Natural killer cell (primary cell): Measurements from ENCODE around the gene CMYA5. TPM values are rescaled to one million over a fixed set of nuclear protein-coding genes. Genes with fewer than 3 reads are reported as not detected.
A peak's percentile ranks its signal among the peaks of the same experiment; 100 is the strongest.

Experiments
- ATAC-seq, 3 donors: fragments of 150-1000 bp in 2 of 3; fragments of 200-7000 bp in 1 of 3; cut with Tn5 transposase; 1 replicate in 1 of 3; 2 replicates in 2 of 3; pipeline ENCODE4 v1.10.0; 2021; ENCODE audit warnings: mild to moderate bottlenecking in 2 of 3, moderate library complexity in 2 of 3
- DNase-seq, 2 donors: peaks; one replicate each; pipeline versions ENCODE4 v3.0.0 to v3.0.0-alpha.2; 2013 to 2021; ENCODE audit warnings: mixed read lengths in 1 of 2
- H3K27ac ChIP-seq: one replicate; pipeline ENCODE4 v1.5.1; 2013; ENCODE audit warnings: mild to moderate bottlenecking, low read length
- H3K27me3 ChIP-seq: one replicate; pipeline ENCODE4 v1.6.1; 2013; ENCODE audit warnings: low read length; ENCODE audit not compliant: control insufficient read depth, insufficient read depth
- H3K36me3 ChIP-seq: one replicate; pipeline ENCODE4 v1.6.1; 2013; ENCODE audit warnings: low read length; ENCODE audit not compliant: control insufficient read depth, insufficient read depth
- H3K4me1 ChIP-seq: one replicate; pipeline ENCODE4 v1.6.1; 2013; ENCODE audit warnings: low read length; ENCODE audit not compliant: control insufficient read depth, insufficient read depth
- H3K4me3 ChIP-seq: one replicate; pipeline ENCODE4 v1.5.1; 2013; ENCODE audit warnings: low read length
- H3K9me3 ChIP-seq: one replicate; pipeline ENCODE4 v1.6.1; 2013; ENCODE audit warnings: low read length; ENCODE audit not compliant: control insufficient read depth, insufficient read depth
- H3K27ac Mint-ChIP-seq, 2 donors: one replicate each; pipeline ENCODE4 v1.8.0; 2022; ENCODE audit warnings: mild to moderate bottlenecking in 2 of 2, mixed read lengths in 2 of 2, moderate library complexity in 1 of 2
- H3K27me3 Mint-ChIP-seq, 2 donors: one replicate each; pipeline ENCODE4 v1.8.0; 2022; ENCODE audit warnings: low read depth in 2 of 2, mixed read lengths in 2 of 2
- H3K36me3 Mint-ChIP-seq: one replicate; pipeline ENCODE4 v1.8.0; 2022; ENCODE audit warnings: mixed read lengths
- H3K4me1 Mint-ChIP-seq, 2 donors: one replicate each; pipeline ENCODE4 v1.8.0; 2022; ENCODE audit warnings: mixed read lengths in 2 of 2
- H3K4me3 Mint-ChIP-seq: one replicate; pipeline ENCODE4 v1.8.0; 2022; ENCODE audit warnings: mild to moderate bottlenecking, moderate library complexity, mixed read lengths
- H3K9me3 Mint-ChIP-seq, 2 donors: one replicate each; pipeline ENCODE4 v1.8.0; 2022; ENCODE audit warnings: mixed read lengths in 2 of 2
- CTCF ChIP-seq: fragments of 200-600 bp; IDR thresholded peaks from one replicate; pipeline ENCODE4 v1.8.0; 2022; ENCODE audit warnings: antibody characterized with exemption
- WGBS: methylation state at CpG from one replicate; pipeline ENCODE4 v1.1.7; 2013; ENCODE audit warnings: missing lambda C conversion rate; ENCODE audit not compliant: insufficient coverage; 5-methylcytosine and 5-hydroxymethylcytosine counted together
- intact Hi-C: fragments of 100-400 bp; cut with micrococcal nuclease; formaldehyde crosslinking; loops from one replicate; pipeline ENCODE4 v1.14.2; 2022
- total RNA-seq, 4 donors: library from RNA; stranded (reverse); fragments of 120-200 nt in 1 of 4; gene quantifications; one replicate each; pipeline versions ENCODE4 v1.2.3 to v1.2.4, GENCODE V29; 2013 to 2022

CMYA5 gene
- total RNA-seq, 3 donors from 2014 or later (not counting 1 experiment from before 2014, with no cell fraction given) = 0.53 to 0.93 (median 0.71) TPM

- H3K36me3 ChIP-seq = no peaks in the 10 kb centered on the region
- DNase-seq = no peak
- H3K36me3 Mint-ChIP-seq = no peaks in the 10 kb centered on the region
- H3K27me3 ChIP-seq = no peaks in the 10 kb centered on the region
- H3K4me1 ChIP-seq = no peaks in the 10 kb centered on the region
- intact Hi-C loops = no loop called here
- H3K4me3 Mint-ChIP-seq = no peak overlapping the region
- no peak for ATAC-seq
- WGBS = 92% methylated on average over 6 of the region's 7 CpGs
- no peak overlapping the region for H3K27ac ChIP-seq
- peaks cover 4 to 11% of the 10 kb centered on the region in 2 donors for H3K27me3 Mint-ChIP-seq
- no peak overlapping the region for H3K27ac Mint-ChIP-seq
- H3K9me3 ChIP-seq = no peaks in the 10 kb centered on the region
- no peak for TF ChIP-seq CTCF
- no peaks in the 10 kb centered on the region for H3K9me3 Mint-ChIP-seq
- H3K4me1 Mint-ChIP-seq = peaks cover 10 to 17% of the 10 kb centered on the region in 2 donors
- H3K4me3 ChIP-seq = no peak overlapping the region
Measured at GRCh38 chr5:79754865-79755555, 65.4 kb downstream of the CMYA5 start.

GRCh38 chr5:79756076-79756475, 66.4 kb downstream of the CMYA5 start:
- 12% methylated on average over 3 of the region's 4 CpGs for WGBS
- Mint-ChIP-seq H3K9me3 (no peaks in the 10 kb centered on the region), H3K4me3 (no peak overlapping the region), H3K36me3 (no peaks in the 10 kb centered on the region), H3K27ac (no peak overlapping the region), H3K27me3 (peaks cover 2 to 11% of the 10 kb centered on the region in 2 donors), H3K4me1 (peaks cover 10 to 20% of the 10 kb centered on the region in 2 donors)
- no peaks in the 10 kb centered on the region for H3K27me3 ChIP-seq
- ATAC-seq = no peak
- H3K4me1 ChIP-seq = no peaks in the 10 kb centered on the region
- H3K36me3 ChIP-seq = no peaks in the 10 kb centered on the region
- DNase-seq = no peak
- H3K9me3 ChIP-seq = no peaks in the 10 kb centered on the region
- intact Hi-C loops = no loop called here
- no peak overlapping the region for H3K27ac ChIP-seq
- H3K4me3 ChIP-seq = no peak overlapping the region
- TF ChIP-seq CTCF = no peak

GRCh38 chr5:79759436-79759835, 69.8 kb downstream of the CMYA5 start:
- TF ChIP-seq CTCF = no peak
- Mint-ChIP-seq H3K27ac (no peak overlapping the region), H3K36me3 (no peaks in the 10 kb centered on the region), H3K27me3 (no peaks in the 10 kb centered on the region), H3K9me3 (no peaks in the 10 kb centered on the region), H3K4me1 (peaks cover 10 to 20% of the 10 kb centered on the region in 2 donors), H3K4me3 (no peak overlapping the region)
- Histone ChIP-seq H3K4me1 (no peaks in the 10 kb centered on the region), H3K36me3 (no peaks in the 10 kb centered on the region), H3K27ac (no peak overlapping the region), H3K4me3 (no peak overlapping the region), H3K9me3 (no peaks in the 10 kb centered on the region), H3K27me3 (no peaks in the 10 kb centered on the region)
- 67% methylated on average over 1 of the region's 2 CpGs for whole genome bisulfite sequencing
- no peak for DNase-seq
- intact Hi-C loops = no loop called here
- peak in 1 of 3 donors; percentile 30 for ATAC-seq

- Mint-ChIP-seq H3K36me3 (no peaks in the 10 kb centered on the region), H3K27me3 (no peaks in the 10 kb centered on the region), H3K4me1 (peaks cover 10 to 20% of the 10 kb centered on the region in 2 donors), H3K9me3 (no peaks in the 10 kb centered on the region), H3K27ac (no peak overlapping the region), H3K4me3 (no peak overlapping the region)
- no peaks in the 10 kb centered on the region for H3K36me3 ChIP-seq
- H3K9me3 ChIP-seq = no peaks in the 10 kb centered on the region
- H3K27me3 ChIP-seq = no peaks in the 10 kb centered on the region
- no peak for DNase-seq
- H3K4me1 ChIP-seq = no peaks in the 10 kb centered on the region
- intact Hi-C loops = no loop called here
- no peak overlapping the region for H3K27ac ChIP-seq
- no peak for ATAC-seq
- TF ChIP-seq CTCF = no peak
- no peak overlapping the region for H3K4me3 ChIP-seq
- 100% methylated on average over 1 of the region's 1 CpG for WGBS
Measured at GRCh38 chr5:79759848-79760247, 70.2 kb downstream of the CMYA5 start.
